ENCODE measurements around the gene TMEM178A.

DNA sequence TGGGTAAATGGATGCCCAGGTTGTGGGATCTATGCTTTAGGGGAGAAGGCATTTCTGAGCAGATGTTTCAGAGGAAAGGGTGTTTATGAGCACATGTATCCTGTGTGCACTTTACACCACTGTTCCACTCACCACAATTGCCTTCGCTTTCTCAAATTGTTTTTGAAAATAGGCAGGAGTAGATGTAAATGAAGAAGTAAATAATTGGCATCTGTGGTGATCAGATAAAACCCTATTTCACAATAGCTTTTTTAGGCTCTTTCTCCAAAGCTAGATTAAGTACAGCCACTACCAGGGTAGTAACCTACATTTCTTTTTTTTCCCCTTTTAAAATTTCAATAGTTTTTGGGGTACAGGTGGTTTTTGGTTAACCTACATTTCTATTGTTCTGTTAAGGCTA lies 40.6 kb downstream of the TMEM178A start:
- TF ChIP-seq, protein P1, sequence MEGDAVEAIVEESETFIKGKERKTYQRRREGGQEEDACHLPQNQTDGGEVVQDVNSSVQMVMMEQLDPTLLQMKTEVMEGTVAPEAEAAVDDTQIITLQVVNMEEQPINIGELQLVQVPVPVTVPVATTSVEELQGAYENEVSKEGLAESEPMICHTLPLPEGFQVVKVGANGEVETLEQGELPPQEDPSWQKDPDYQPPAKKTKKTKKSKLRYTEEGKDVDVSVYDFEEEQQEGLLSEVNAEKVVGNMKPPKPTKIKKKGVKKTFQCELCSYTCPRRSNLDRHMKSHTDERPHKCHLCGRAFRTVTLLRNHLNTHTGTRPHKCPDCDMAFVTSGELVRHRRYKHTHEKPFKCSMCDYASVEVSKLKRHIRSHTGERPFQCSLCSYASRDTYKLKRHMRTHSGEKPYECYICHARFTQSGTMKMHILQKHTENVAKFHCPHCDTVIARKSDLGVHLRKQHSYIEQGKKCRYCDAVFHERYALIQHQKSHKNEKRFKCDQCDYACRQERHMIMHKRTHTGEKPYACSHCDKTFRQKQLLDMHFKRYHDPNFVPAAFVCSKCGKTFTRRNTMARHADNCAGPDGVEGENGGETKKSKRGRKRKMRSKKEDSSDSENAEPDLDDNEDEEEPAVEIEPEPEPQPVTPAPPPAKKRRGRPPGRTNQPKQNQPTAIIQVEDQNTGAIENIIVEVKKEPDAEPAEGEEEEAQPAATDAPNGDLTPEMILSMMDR (IDR thresholded peaks at IDR 0.05), result no peak
- no peak for TF ChIP-seq POLR2A (IDR thresholded peaks at IDR 0.05)

All from lower leg skin (tissue), 3 donors.